IMR-90 (cell line): ENCODE measurements around the gene CNNM1. TPM values are rescaled to one million over a fixed set of nuclear protein-coding genes. Genes with fewer than 3 reads are reported as not detected.

Source experiments
- ATAC-seq: fragments of 200-7000 bp; cut with Tn5 transposase; 2 replicates; pipeline ENCODE4 v1.9.1; 2020; ENCODE audit warnings: low read depth, mild to moderate bottlenecking, moderate library complexity
- BruUV-seq: library from RNA; stranded (reverse); fragments of 400-500 nt; replicated peaks from 2 replicates; lab custom pipeline; 2021; lab: Mats Ljungman, UMichigan
- CTCF ChIA-PET: fragments of 300-600 bp; formaldehyde crosslinking; extraction: SDS; loops from one replicate; lab custom pipeline; 2021; ENCODE audit warnings: antibody characterized with exemption; lab: Yijun Ruan, JAX
- POLR2A ChIA-PET: fragments of 300-600 bp; sonication (Branson Sonifier 250); formaldehyde crosslinking; loops from one replicate; lab custom pipeline; 2022; ENCODE audit warnings: antibody characterized with exemption; ENCODE audit not compliant: unreplicated experiment; lab: Charles Lee
- DNase-seq: peaks from one replicate; pipeline ENCODE4 v3.0.0; 2013
- H2AFZ ChIP-seq: replicated peaks from 2 replicates; pipeline ENCODE3; 2013; ENCODE audit warnings: low read length, mild to moderate bottlenecking; ENCODE audit not compliant: poor library complexity
- H2AK5ac ChIP-seq: 2 replicates; pipeline ENCODE4 v1.6.1; 2013; ENCODE audit warnings: low read depth, low read length, inconsistent platforms
- H2AK9ac ChIP-seq: replicated peaks from 2 replicates; pipeline ENCODE3; 2013; ENCODE audit warnings: mild to moderate bottlenecking, low read depth, low read length, moderate library complexity; ENCODE audit not compliant: poor library complexity
- H2BK120ac ChIP-seq: 2 replicates; pipeline ENCODE4 v1.6.1; 2013; ENCODE audit warnings: low read depth, low read length, inconsistent platforms
- H2BK15ac ChIP-seq: 3 replicates; pipeline ENCODE4 v1.6.1; 2013; ENCODE audit warnings: low read depth, low read length, inconsistent platforms
- H2BK20ac ChIP-seq: 2 replicates; pipeline ENCODE4 v1.6.1; 2013; ENCODE audit warnings: low read depth, mild to moderate bottlenecking, inconsistent platforms, low read length, moderate library complexity
- H2BK5ac ChIP-seq: 2 replicates; pipeline ENCODE4 v1.6.1; 2013; ENCODE audit warnings: mild to moderate bottlenecking, low read depth, low read length, inconsistent platforms; ENCODE audit not compliant: poor library complexity, severe bottlenecking
- H3K14ac ChIP-seq: replicated peaks from 2 replicates; pipeline ENCODE4 v1.6.1; 2013; ENCODE audit warnings: low read depth, low read length, inconsistent platforms
- H3K18ac ChIP-seq: 2 replicates; pipeline ENCODE4 v1.6.1; 2013; ENCODE audit warnings: low read depth, low read length, control low read depth
- H3K23ac ChIP-seq: 2 replicates; pipeline ENCODE4 v1.6.1; 2013; ENCODE audit warnings: low read depth, low read length, inconsistent platforms
- H3K27ac ChIP-seq: 2 replicates; pipeline ENCODE4 v1.5.1; 2013; ENCODE audit warnings: mild to moderate bottlenecking, control low read depth, low read length; ENCODE audit not compliant: insufficient read depth
- H3K27me3 ChIP-seq: 2 replicates; pipeline ENCODE4 v1.6.1; 2013; ENCODE audit warnings: low read length; ENCODE audit not compliant: control insufficient read depth, insufficient read depth
- H3K36me3 ChIP-seq: 2 replicates; pipeline ENCODE4 v1.6.1; 2013; ENCODE audit warnings: low read length, mixed read lengths; ENCODE audit not compliant: control insufficient read depth, insufficient read depth
- H3K4ac ChIP-seq: 2 replicates; pipeline ENCODE4 v1.6.1; 2013; ENCODE audit warnings: low read depth, low read length, inconsistent platforms
- H3K4me1 ChIP-seq: 2 replicates; pipeline ENCODE4 v1.6.1; 2013; ENCODE audit warnings: low read length, mixed read lengths; ENCODE audit not compliant: control insufficient read depth, insufficient read depth
- H3K4me2 ChIP-seq: 2 replicates; pipeline ENCODE4 v1.6.1; 2013; ENCODE audit warnings: low read depth, mild to moderate bottlenecking, control low read depth, low read length, moderate library complexity
- H3K4me3 ChIP-seq: 2 replicates; pipeline ENCODE4 v1.5.1; 2013; ENCODE audit warnings: low read depth, mild to moderate bottlenecking, control low read depth, low read length, moderate library complexity; ENCODE audit not compliant: insufficient read depth
- H3K56ac ChIP-seq: 2 replicates; pipeline ENCODE4 v1.6.1; 2013; ENCODE audit warnings: low read length, inconsistent platforms; ENCODE audit not compliant: insufficient read depth; ENCODE audit errors: extremely low read depth
- H3K79me1 ChIP-seq, 2 experiments: 2 replicates each; pipeline ENCODE4 v1.6.1; 2013; ENCODE audit warnings: low read length in 2 of 2, inconsistent platforms in 1 of 2, low read depth in 1 of 2
- H3K9ac ChIP-seq: 2 replicates; pipeline ENCODE4 v1.6.1; 2013; ENCODE audit warnings: low read depth, low read length, control low read depth
- H3K9me1 ChIP-seq: 2 replicates; pipeline ENCODE4 v1.6.1; 2013; ENCODE audit warnings: low read length, inconsistent platforms; ENCODE audit not compliant: insufficient read depth
- H3K9me3 ChIP-seq: 2 replicates; pipeline ENCODE4 v1.6.1; 2013; ENCODE audit warnings: low read length; ENCODE audit not compliant: control insufficient read depth, insufficient read depth
- H4K20me1 ChIP-seq: 2 replicates; pipeline ENCODE4 v1.6.1; 2013; ENCODE audit warnings: low read length, inconsistent platforms; ENCODE audit not compliant: insufficient read depth
- H4K5ac ChIP-seq: 2 replicates; pipeline ENCODE4 v1.6.1; 2013; ENCODE audit warnings: mild to moderate bottlenecking, low read depth, low read length, control low read depth
- H4K8ac ChIP-seq, 2 experiments: 2 replicates each; pipeline ENCODE4 v1.6.1; 2013; ENCODE audit warnings: low read depth in 2 of 2, low read length in 2 of 2, control low read depth in 1 of 2, inconsistent platforms in 1 of 2
- H4K91ac ChIP-seq: 2 replicates; pipeline ENCODE4 v1.6.1; 2013; ENCODE audit warnings: low read depth, low read length, inconsistent platforms; ENCODE audit not compliant: insufficient read depth
- BHLHE40 ChIP-seq: fragments of 150-350 bp; IDR thresholded peaks from 2 replicates; pipeline ENCODE4 v1.6.1; 2016; ENCODE audit warnings: mild to moderate bottlenecking, low read depth, low read length
- CEBPB ChIP-seq: IDR thresholded peaks from 2 replicates; pipeline ENCODE4 v1.6.1; 2012; ENCODE audit warnings: low read depth, low read length, improper control_type of control experiment
- CHD1 ChIP-seq: IDR thresholded peaks from 2 replicates; pipeline ENCODE4 v1.6.1; 2012; ENCODE audit warnings: low read depth, low read length, improper control_type of control experiment
- ELK1 ChIP-seq: fragments of 150-350 bp; IDR thresholded peaks from 2 replicates; pipeline ENCODE4 v1.6.1; 2016; ENCODE audit warnings: low read depth, mild to moderate bottlenecking, low read length, moderate library complexity, borderline replicate concordance
- FOS ChIP-seq: fragments of 150-350 bp; IDR thresholded peaks from 2 replicates; pipeline ENCODE4 v1.6.1; 2016; ENCODE audit warnings: low read depth, low read length
- MAFK ChIP-seq: IDR thresholded peaks from 2 replicates; pipeline ENCODE4 v1.6.1; 2012; ENCODE audit warnings: low read depth, low read length, improper control_type of control experiment
- MAZ ChIP-seq: IDR thresholded peaks from 2 replicates; pipeline ENCODE4 v1.6.1; 2012; ENCODE audit warnings: low read depth, mild to moderate bottlenecking, low read length, improper control_type of control experiment, moderate library complexity, borderline replicate concordance
- MXI1 ChIP-seq: IDR thresholded peaks from 2 replicates; pipeline ENCODE4 v1.6.1; 2012; ENCODE audit warnings: low read depth, mild to moderate bottlenecking, low read length, moderate library complexity, borderline replicate concordance
- NFE2L2 ChIP-seq: fragments of 150-350 bp; IDR thresholded peaks from 2 replicates; pipeline ENCODE4 v1.6.1; 2016; ENCODE audit warnings: low read depth, mild to moderate bottlenecking, low read length
- POLR2A ChIP-seq: IDR thresholded peaks from 2 replicates; pipeline ENCODE4 v1.6.1; 2012; ENCODE audit warnings: mild to moderate bottlenecking, low read depth, low read length
- RAD21 ChIP-seq: IDR thresholded peaks from 2 replicates; pipeline ENCODE4 v1.6.1; 2012; ENCODE audit warnings: low read length, improper control_type of control experiment
- RCOR1 ChIP-seq: IDR thresholded peaks from 2 replicates; pipeline ENCODE4 v1.6.1; 2012; ENCODE audit warnings: mild to moderate bottlenecking, low read length, improper control_type of control experiment; ENCODE audit not compliant: insufficient replicate concordance
- RFX5 ChIP-seq: IDR thresholded peaks from 2 replicates; pipeline ENCODE4 v1.8.0; 2012; ENCODE audit warnings: low read depth, mild to moderate bottlenecking, low read length, moderate library complexity
- SMC3 ChIP-seq: fragments of 150-350 bp; IDR thresholded peaks from 2 replicates; pipeline ENCODE4 v1.6.1; 2016; ENCODE audit warnings: low read depth, mild to moderate bottlenecking, antibody characterized with exemption, low read length, moderate library complexity
- WGBS, 2 experiments: methylation state at CpG; one replicate each; pipeline versions ENCODE4 v1.1.5 to v1.1.7; 2013; ENCODE audit warnings: missing lambda C conversion rate in 2 of 2; ENCODE audit not compliant: insufficient read length in 1 of 2; ENCODE audit errors: extremely low coverage in 2 of 2; 5-methylcytosine and 5-hydroxymethylcytosine counted together
- dilution Hi-C: fragments of 300-500 bp; cut with HindIII; formaldehyde crosslinking; loops from one replicate; pipeline ENCODE4 v1.14.3; 2018; ENCODE audit warnings: low sequenced_read_pairs; ENCODE audit not compliant: unreplicated experiment
- in situ Hi-C: fragments of 300-500 bp; cut with MboI; formaldehyde crosslinking; loops from 3 replicates; pipeline ENCODE4 v1.14.3; 2019; ENCODE audit warnings: low sequenced_read_pairs, inconsistent platforms, mixed read lengths
- intact Hi-C: fragments of 100-400 bp; cut with micrococcal nuclease; formaldehyde crosslinking; loops from 2 replicates; pipeline ENCODE4 v1.10.0; 2022
- polyA plus RNA-seq, 3 experiments: library from polyadenylated mRNA; depleted of rRNA; stranded (reverse); fragments of >200 nt; gene quantifications; 2 replicates each; pipeline ENCODE4 v1.2.3, GENCODE V29; 2012; ENCODE audit warnings: low replicate concordance in 1 of 3
- total RNA-seq: library from RNA; depleted of rRNA; stranded (reverse); fragments of >200 nt; gene quantifications from 2 replicates; pipeline ENCODE4 v1.2.3, GENCODE V29; 2012
- TF ChIP-seq, protein P1 (sequence below): fragments of 150-350 bp; IDR thresholded peaks from 2 replicates; pipeline ENCODE4 v1.6.1; 2017; ENCODE audit warnings: mild to moderate bottlenecking, antibody characterized with exemption, low read length, low read depth
- TF ChIP-seq, protein P2 (sequence below): conservative IDR thresholded peaks from 2 replicates; pipeline ENCODE4 v1.5.1; 2012; ENCODE audit warnings: mild to moderate bottlenecking, low read depth, low read length, improper control_type of control experiment

CNNM1 gene
- total and polyA plus RNA-seq, 2 of the 4 experiments (the other 2 are of a cell fraction): 0.18 to 0.39 TPM

- Histone ChIP-seq H3K56ac (no peak overlapping the region), H2BK5ac (no peak overlapping the region), H2AK9ac (no peak overlapping the region), H3K27me3 (no peaks in the 10 kb centered on the region; the same call in 1 of the 2 replicates), H3K4me1 (no peaks in the 10 kb centered on the region), H3K36me3 (no peaks in the 10 kb centered on the region), H2BK20ac (no peak overlapping the region), H3K14ac (no peak overlapping the region), H3K23ac (no peak overlapping the region), H4K5ac (no peak overlapping the region), H3K9me1 (0 out of 2 replicates have a peak, but pooled peaks cover 5% of the 10 kb centered on the region), H3K4me2 (no peak overlapping the region), H3K4ac (no peak overlapping the region), H3K18ac (no peak overlapping the region), H3K9me3 (no peaks in the 10 kb centered on the region), H3K9ac (no peak overlapping the region), H2BK120ac (no peak overlapping the region), H3K4me3 (no peak overlapping the region), H4K8ac (no peak overlapping the region), H4K91ac (no peak overlapping the region), H3K79me1 (no peaks in the 10 kb centered on the region), H2BK15ac (no peak overlapping the region), H2AK5ac (no peak overlapping the region), H3K27ac (no peak overlapping the region), H4K20me1 (no peaks in the 10 kb centered on the region), H2AFZ (no peak overlapping the region)
- in situ Hi-C loops (no loop called here), dilution Hi-C loops (no loop called here), intact Hi-C loops (no loop called here)
- DNase-seq (no peak), ATAC-seq (no peak)
- no TSS peak for BruUV-seq
- WGBS, 2 experiments: no CpG with 5 or more reads among the region's 5 CpGs
- ChIA-PET POLR2A (no interaction called here), CTCF (interaction anchor here (1.2 kb wide), 1 partner anchor 31 kb away, joined by 3 read pairs; no protein-coding TSS in a partner anchor)
- TF ChIP-seq MXI1 (no peak), ELK1 (no peak), MAFK (no peak), CHD1 (no peak), FOS (no peak), CEBPB (no peak), RAD21 (no peak), NFE2L2 (no peak), BHLHE40 (no peak), MAZ (no peak), RCOR1 (no peak), RFX5 (no peak), POLR2A (no peak), SMC3 (no peak)
- TF ChIP-seq, protein P1, sequence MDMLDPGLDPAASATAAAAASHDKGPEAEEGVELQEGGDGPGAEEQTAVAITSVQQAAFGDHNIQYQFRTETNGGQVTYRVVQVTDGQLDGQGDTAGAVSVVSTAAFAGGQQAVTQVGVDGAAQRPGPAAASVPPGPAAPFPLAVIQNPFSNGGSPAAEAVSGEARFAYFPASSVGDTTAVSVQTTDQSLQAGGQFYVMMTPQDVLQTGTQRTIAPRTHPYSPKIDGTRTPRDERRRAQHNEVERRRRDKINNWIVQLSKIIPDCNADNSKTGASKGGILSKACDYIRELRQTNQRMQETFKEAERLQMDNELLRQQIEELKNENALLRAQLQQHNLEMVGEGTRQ: no peak
- TF ChIP-seq, protein P2, sequence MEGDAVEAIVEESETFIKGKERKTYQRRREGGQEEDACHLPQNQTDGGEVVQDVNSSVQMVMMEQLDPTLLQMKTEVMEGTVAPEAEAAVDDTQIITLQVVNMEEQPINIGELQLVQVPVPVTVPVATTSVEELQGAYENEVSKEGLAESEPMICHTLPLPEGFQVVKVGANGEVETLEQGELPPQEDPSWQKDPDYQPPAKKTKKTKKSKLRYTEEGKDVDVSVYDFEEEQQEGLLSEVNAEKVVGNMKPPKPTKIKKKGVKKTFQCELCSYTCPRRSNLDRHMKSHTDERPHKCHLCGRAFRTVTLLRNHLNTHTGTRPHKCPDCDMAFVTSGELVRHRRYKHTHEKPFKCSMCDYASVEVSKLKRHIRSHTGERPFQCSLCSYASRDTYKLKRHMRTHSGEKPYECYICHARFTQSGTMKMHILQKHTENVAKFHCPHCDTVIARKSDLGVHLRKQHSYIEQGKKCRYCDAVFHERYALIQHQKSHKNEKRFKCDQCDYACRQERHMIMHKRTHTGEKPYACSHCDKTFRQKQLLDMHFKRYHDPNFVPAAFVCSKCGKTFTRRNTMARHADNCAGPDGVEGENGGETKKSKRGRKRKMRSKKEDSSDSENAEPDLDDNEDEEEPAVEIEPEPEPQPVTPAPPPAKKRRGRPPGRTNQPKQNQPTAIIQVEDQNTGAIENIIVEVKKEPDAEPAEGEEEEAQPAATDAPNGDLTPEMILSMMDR: no peak
These were observed 31.8 kb downstream of the CNNM1 start for GRCh38 chr10:99360934-99361333.
